RPMI8226 (cell line): ENCODE results near the gene YARS1.

Experiments used
- DNase-seq: peaks from one replicate; pipeline ENCODE4 v3.0.0-alpha.2; 2015

The YARS1 gene

GRCh38 chr1:32817159-32817814 lies at the start of gene YARS1, which contains the start of gene S100PBP:
TSS of gene YARS1 (minus strand) at chr1:32817358. CDS start at chr1:32817244, 114 bp downstream.
TSS of gene S100PBP (plus strand) at chr1:32817653. CDS start at chr1:32826100, 8,447 bp downstream.
- DNase-seq = peak; percentile 100

GRCh38 chr1:32865639-32866405 lies 48.7 kb upstream of the YARS1 start:
- no peak for DNase-seq

DNA sequence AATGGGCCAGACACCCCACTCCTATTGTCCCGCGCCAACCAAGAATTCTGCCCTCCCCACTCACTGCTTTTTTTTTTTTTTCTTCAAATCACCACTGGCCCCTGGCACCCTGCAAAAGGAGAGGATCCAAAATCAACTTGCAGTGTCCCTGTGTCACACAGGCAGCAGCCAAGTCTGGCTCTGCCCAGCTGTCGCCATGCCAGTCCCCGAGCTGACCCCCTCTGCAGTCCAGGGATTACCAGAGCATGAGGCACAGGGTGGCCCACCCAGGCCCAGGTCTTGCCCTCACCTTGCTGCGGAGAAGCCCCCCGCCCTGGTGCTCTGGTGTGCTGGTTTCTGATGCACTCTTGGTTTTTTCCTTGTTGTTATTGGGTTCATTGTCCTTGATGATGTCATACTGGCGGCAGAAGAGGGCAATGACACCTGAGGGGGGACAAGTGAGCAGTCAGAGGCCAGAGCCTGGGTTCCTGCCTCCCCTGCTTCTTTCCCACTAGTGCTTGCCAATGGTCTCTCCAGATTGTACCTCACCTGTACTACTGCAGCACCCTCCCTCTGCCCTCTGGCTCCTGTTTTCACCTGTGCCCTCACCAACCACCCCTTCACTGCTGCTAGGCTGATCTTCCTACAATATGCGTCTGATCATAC lies 47.3 kb upstream of the YARS1 start:
- DNase-seq = no peak

- DNase-seq = no peak
Observed at GRCh38 chr1:32863881-32864245, 46.7 kb upstream of the YARS1 start.

DNA sequence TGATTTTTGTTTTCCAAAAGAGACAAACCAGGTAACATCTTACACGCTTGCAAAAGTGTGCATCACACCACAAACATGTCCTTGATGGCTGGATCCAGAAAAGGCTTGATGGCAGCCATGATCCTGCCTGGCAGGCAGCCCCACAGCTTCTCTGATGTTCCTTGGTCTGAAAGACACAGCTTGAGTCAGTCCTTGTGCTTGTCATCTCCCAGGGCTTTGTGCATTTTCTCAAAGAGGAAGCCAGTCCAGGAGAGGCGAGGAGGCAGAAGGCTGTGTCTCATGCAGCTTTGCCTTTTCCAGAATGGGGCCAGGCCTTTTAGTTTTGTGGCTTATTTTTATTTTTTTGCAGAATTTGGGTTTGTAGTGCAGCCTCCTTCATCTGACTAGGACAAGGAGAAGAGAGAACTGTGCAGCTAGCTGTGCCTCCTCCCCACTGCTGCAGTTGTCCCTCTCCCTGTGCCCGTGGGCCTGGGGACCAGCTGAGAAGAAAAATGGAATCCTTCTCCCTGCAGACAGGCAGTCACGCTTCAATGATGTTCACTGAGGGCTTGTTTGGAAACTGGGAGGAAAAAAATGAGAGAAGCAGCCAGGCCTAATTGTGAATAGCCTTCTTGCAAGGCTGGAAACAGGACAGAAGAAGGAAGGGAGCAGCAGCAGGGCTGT lies 46.2 kb upstream of the YARS1 start:
- DNase-seq = no peak

- DNase-seq = no peak
Observed at GRCh38 chr1:32861904-32862695, 44.9 kb upstream of the YARS1 start.

DNA sequence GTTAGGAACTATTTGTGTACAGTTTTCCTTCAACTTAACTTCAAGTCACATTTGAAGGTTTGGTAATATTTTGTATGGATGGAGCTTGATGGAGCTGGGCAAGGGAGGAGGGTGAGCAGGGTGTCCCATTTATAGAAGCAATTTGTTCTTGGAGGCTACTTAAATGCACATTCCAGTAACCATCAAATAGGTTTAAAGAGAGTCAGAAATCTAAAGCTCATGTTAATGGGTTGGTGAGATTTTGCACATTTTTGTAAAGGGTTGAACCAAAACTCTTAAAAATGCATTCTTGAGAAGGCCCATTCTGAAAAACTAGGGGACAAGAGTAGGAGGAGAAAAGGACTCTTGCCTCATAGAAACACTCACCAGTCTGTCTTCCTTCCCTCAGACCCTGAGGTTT lies 43.4 kb upstream of the YARS1 start:
- no peak for DNase-seq

GRCh38 chr1:32859915-32860314 lies 42.8 kb upstream of the YARS1 start:
- no peak for DNase-seq

- no peak for DNase-seq
Observed at GRCh38 chr1:32858791-32859190, 41.6 kb upstream of the YARS1 start.

DNA sequence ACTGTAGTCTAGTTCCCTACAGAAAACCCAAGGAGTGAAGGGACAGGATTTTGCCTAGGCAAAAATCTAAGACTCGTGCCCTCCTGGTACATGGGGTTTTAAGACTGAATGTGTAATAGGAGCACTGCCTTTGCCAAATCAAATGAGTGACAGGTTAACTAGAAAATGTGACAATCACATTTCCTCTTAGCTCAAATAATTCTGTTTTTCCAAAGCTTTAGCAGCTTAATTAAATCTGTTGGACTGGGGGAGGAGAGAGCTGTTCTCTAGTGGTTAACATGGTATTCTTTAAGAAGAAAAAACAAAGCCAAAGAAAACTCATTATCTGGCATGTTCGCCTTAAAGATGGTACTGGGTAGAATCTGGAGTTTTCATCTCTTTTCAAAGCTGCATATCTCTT lies 41.0 kb upstream of the YARS1 start:
- DNase-seq = no peak

DNA sequence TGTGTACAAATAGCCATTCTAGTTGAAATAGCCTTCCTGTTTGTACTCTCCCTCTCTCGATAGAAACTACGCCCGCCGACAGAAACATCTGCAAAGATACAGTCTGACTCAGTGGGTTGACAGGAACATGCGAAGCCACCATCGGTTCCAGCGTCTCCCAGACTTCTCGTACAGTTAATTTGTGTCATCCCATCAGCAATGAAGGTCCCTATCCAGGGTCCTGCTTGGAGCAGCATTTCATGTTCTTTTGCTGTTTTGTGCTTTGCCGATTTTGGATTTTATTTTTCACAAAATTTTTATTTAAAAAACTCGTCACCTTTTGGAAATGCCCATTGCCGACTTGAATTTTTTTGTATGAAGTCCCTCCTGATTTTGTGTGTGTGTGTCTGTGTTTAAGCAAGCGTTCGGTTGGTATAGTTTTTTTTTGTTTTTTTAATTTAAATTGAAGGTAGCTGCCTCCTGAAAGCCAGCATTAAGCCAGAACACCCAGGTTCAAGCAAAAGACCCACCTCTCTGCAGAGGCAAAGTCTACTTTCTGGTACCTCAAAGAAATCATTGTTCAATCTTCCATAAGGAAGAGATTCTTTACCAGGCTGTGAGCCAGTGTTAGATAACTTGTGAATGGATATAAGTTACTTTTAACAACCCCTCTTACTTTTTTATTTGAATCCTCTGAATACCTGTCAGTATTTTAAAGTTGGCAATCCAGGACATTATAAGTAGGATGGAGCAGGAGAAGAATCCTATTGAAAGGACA lies 38.9 kb upstream of the YARS1 start:
- no peak for DNase-seq

DNA sequence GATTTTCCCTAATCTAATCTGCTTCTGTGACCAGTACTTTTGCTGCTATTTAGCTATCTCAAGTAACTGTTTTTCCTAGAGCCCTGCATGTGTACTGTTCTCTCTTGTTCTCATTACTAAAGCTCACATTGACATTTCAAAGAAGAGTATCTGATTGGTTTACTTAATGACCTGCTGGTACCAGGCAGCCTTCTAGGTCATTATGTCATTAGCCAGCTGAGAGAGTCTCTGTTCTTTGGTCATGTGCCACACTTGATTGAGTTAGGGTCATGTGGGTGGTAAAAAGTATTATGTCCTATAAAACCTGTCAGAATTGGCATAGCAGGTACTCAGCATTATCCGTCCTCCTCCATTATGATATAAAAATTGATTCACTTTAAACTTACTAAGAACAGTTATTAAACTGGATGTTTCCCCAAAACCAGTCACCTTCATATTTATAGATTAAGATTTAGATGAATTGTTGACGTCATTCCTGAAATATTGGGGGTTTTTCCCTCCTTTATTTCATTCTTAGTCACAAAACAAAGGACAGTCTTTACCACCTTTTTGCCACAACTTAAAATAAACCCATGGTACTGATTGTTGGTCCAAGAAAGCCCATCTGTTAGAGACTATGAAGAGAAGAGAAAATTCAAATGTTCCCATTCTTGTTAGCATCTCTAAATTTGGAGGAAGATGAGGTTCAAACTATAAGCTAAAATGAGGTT lies 31.4 kb upstream of the YARS1 start:
- no peak for DNase-seq

- DNase-seq = no peak
Observed at GRCh38 chr1:32831878-32832277, 14.7 kb upstream of the YARS1 start.

DNA sequence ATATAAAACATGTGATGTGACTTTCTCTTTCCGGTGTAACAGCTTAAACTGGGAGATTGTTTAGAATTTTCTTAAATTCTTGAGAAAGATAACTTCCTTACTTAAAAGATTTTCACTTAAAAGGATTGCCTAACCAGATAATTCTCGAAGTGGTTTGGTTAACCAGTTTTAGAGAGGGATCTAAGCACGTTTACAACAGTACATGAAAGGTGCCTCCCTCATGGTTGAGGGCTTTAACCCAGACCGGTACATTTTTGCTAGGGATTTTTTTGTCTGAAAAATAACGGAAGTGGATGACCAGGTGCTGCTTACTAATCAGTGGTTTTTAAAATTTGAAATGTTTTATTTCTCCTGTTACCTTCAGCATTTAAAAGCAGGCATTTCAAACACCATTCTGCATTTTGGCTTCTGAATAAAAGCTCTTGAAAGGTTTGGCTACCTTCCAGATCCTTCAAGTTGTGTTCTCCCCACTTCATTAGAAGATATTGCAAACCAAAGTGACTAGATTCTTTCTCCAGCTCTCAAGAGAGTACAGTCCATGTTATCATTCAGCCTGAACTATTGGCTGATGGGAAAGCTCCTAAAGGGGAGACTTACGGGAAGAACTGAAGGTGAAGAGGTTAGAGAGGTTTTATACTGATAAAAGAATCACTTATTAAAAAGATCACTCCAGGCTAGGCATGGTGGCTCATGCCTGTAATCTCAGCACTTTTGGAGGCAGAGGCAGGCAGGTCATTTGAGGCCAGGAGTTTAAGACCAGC lies 13.1 kb upstream of the YARS1 start:
- DNase-seq = no peak

DNA sequence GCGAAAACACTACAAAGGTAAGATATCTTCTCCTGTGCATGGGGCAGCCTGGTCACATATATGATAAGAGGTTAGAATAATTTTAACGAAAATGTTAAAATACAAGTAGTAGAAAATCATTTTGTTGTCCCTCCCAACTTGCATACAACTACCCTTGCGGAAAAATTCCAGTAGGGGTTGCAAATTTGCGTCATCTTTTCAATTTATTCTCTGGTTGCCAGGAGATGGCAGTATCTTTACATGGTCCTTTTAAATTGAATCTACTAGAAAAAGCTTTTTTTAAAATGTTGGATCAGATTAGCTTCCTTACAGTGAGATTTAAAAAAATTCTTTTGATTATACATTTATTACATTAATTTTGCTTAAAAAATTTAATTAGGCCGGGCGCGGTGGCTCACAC lies 11.2 kb upstream of the YARS1 start:
- DNase-seq = no peak

DNA sequence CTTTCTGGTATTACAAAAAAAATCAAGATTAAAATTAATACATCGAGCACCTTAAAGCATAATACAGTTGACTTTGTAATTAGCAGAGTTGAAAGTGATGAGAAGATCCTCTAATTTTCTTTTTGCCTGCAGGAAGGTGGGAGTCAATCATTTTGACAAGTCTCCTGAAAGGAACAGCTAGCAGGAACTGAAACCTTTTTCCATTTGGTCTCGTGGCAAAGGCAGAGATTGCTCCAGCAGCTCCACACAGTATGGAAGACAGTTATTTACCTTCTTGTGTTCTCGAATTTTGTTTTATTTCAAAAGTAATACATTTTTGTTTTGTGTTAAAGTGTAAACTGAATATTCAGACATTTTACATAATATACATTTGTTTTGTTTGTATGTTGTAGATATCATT lies 8.0 kb upstream of the YARS1 start:
- DNase-seq = no peak

DNA sequence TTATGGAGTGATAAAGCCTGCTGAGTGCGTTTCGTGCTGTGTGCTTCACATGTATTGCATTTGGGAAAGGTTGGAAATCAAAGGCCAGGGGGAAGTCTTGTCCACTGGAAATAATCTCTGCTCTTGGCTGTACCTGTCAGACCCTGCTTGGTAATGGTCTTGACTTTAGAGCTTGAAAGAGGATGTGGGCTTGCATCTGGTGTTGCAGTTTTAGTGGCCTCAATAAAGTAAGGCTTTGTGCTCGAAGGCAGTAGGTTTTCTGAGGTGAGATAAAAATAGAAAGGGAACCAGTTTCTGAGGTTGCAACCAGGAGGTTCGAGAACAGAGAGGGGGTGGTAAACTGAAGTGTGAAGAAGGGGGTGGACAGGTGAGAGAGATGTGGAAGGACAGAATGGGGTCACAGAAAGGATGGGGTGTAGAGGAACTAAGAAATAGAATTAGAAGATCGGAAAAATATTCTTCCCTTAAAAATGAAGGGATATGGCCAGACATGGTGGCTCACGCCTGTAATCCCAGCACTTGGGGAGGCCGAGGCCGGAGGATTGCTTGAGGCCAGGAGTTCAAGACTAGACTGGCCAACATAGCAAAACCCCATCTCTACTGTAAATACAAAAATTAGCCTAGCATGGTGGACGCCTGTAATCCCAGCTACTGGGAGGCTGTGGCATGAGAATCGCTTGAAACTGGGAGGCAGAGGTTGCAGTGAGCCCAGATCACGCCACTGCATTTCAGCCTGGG lies 1.8 kb upstream of the YARS1 start:
- peak; percentile 80 for DNase-seq

DNA sequence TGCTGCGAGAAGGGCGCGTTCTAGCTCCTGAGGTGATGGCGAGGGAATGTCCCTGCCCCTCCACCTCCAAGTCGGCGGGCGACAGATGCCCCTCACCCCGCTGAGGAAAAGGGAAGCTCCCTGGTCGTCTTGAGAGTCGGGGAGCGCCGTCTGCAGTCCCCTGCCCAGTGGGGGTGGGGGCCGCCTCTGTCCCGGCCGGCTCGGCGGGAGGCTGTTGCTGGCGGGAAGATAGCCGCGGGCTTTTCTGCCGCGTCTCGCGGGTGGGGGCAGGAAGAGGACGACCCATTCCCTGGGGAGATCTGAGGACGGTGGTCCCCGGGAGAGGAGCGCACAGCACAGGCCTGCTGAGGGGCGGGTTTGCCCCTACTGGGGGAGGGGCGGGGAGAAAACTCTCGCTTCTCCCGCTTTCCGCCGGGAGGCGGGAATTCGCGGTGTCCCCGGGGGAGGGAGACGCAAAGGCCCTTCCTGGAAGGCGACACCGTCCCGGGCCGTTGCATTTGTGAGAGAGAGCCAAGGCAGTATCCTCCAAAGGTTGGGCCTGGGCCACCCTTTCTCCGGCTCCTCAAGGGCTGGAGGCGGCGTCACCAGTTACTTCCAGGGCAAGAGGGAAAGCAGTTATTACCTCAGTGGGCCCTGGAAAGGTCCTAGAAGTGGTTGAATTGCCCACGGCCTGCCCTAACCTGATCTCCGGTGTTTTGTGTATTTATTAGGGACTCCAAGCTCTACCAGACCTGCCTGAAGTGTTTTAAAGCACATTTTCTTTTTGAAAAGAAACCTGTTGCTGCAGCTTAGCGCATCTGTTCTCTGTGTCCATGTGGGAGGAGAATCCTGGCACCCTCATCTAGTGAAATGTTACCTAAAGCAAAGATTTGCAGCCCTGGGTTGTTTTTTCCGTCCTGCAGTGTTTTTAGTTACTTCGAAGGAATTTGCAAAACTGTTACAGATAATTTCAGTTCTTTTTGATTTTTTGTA lies 943 bp upstream of the YARS1 start:
- DNase-seq = peak; percentile 64
